Measurements from ENCODE around the gene OR6N1.

The OR6N1 gene

DNA sequence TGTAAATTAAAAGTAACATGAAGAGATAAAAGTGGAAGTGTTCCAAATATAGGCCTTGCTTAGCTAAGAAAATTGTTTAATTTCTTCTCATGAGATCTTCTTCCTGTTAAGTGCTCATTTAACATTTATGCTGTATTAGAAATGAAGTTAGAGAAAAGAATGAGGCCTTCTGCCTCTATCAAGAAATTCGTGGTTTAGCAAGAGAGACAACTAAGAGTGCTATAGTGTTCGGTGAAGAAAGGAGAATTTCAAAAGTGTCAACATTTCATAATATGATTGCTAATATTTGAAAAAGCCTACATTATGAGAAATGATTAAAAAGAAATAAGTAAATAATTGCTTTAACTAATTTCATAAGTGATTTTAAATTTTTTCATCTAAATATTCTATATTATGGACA is 40.3 kb upstream of the OR6N1 start:
- no peak for DNase-seq (ENCODE audit: low read depth, low spot score)
- H3K9ac ChIP-seq (ENCODE audit: insufficient read length), result no peak overlapping the region
- no peak overlapping the region for H3K27ac ChIP-seq
- H3K4me3 ChIP-seq, result no peak overlapping the region
- no peaks in the 10 kb centered on the region for H3K9me3 ChIP-seq (ENCODE audit: low read depth, low read length)
- H3K36me3 ChIP-seq (ENCODE audit: insufficient read depth, low read length), result no peaks in the 10 kb centered on the region
- no peak for TF ChIP-seq EZH2 (IDR thresholded peaks at IDR 0.05)
- no peak for TF ChIP-seq FOXP2 (optimal IDR thresholded peaks at IDR 0.05; ENCODE audit: control extremely low read depth, extremely low read length, insufficient read depth)
- TF ChIP-seq POLR2AphosphoS5 (IDR thresholded peaks at IDR 0.05; ENCODE audit: borderline replicate concordance, low read depth, low read length), result no peak

DNA sequence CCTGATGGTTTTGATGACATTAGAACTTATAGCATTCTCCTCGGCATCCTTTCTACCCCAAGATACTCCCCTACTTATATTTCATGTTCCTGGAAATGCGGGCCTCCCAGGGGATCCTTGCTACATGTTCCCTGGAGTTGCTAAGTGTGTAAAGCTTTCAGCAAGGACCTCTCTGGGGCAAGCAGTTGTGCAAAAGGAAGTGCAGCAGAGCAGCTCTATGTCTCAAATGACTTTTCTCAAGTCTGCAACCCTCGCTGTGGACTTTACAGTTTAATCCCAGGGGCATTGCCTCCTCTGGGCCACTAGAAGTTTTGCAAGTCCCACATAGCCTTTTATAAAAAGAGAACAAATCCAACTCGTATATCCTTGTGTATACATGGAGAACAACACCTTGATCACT is 38.3 kb upstream of the OR6N1 start:
- H3K9ac ChIP-seq (ENCODE audit: insufficient read length), result no peak overlapping the region
- no peak overlapping the region for H3K27ac ChIP-seq
- no peaks in the 10 kb centered on the region for H3K36me3 ChIP-seq (ENCODE audit: insufficient read depth, low read length)
- no peak overlapping the region for H3K4me3 ChIP-seq
- DNase-seq (ENCODE audit: low read depth, low spot score), result no peak
- TF ChIP-seq EZH2 (IDR thresholded peaks at IDR 0.05) (no peak), POLR2AphosphoS5 (IDR thresholded peaks at IDR 0.05; ENCODE audit: borderline replicate concordance, low read depth, low read length) (no peak)
- no peaks in the 10 kb centered on the region for H3K9me3 ChIP-seq (ENCODE audit: low read depth, low read length)

DNA sequence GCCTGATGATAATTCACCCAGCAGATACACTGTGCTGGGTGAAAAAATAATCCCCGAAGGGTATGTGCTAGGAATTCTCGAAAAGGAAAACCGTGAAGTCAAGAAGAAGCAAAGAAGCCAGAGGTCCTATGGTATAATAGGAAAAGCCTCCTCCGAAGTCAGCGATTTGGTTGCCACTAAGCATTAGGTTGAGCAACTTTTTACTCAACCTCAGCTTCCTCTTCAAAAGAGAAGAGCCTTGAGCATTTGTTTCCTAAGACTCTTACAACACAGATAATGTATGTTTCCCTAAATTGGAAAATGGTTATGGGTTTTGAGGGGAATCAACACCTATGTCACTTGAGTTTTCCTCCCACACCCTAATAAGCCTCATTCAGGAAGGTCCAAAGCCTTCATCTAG is 37.9 kb upstream of the OR6N1 start:
- DNase-seq (ENCODE audit: low read depth, low spot score), result no peak
- TF ChIP-seq POLR2AphosphoS5 (IDR thresholded peaks at IDR 0.05; ENCODE audit: borderline replicate concordance, low read depth, low read length), result no peak
- TF ChIP-seq FOXP2 (optimal IDR thresholded peaks at IDR 0.05; ENCODE audit: control extremely low read depth, extremely low read length, insufficient read depth), result no peak
- no peak for TF ChIP-seq EZH2 (IDR thresholded peaks at IDR 0.05)
- no peak overlapping the region for H3K9ac ChIP-seq (ENCODE audit: insufficient read length)
- no peaks in the 10 kb centered on the region for H3K9me3 ChIP-seq (ENCODE audit: low read depth, low read length)
- H3K36me3 ChIP-seq (ENCODE audit: insufficient read depth, low read length), result no peaks in the 10 kb centered on the region
- no peak overlapping the region for H3K4me3 ChIP-seq
- H3K27ac ChIP-seq, result no peak overlapping the region

DNA sequence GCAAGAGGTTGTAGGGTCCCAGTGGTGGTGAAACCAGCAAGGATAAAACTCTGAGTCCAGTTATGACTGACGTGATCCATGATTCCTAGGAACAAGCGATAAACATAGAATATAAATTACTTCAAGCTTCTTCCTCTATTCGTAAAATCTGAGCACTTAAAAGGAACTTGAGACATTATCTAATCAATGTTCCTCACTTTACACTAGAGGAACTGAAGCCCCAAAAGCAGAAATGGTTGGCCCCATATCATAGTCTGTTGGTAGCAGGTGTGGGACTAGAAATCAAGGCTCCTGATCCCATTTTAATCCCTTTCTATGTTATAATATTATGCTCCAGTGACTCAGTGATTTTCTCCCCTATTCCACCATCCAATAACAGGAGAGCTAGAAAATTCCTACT is 37.3 kb upstream of the OR6N1 start:
- no peak overlapping the region for H3K4me3 ChIP-seq
- H3K9me3 ChIP-seq (ENCODE audit: low read depth, low read length), result no peaks in the 10 kb centered on the region
- H3K9ac ChIP-seq (ENCODE audit: insufficient read length), result no peak overlapping the region
- DNase-seq (ENCODE audit: low read depth, low spot score), result no peak
- TF ChIP-seq EZH2 (IDR thresholded peaks at IDR 0.05) (no peak), POLR2AphosphoS5 (IDR thresholded peaks at IDR 0.05; ENCODE audit: borderline replicate concordance, low read depth, low read length) (no peak), FOXP2 (optimal IDR thresholded peaks at IDR 0.05; ENCODE audit: control extremely low read depth, extremely low read length, insufficient read depth) (no peak)
- no peaks in the 10 kb centered on the region for H3K36me3 ChIP-seq (ENCODE audit: insufficient read depth, low read length)
- H3K27ac ChIP-seq, result no peak overlapping the region

DNA sequence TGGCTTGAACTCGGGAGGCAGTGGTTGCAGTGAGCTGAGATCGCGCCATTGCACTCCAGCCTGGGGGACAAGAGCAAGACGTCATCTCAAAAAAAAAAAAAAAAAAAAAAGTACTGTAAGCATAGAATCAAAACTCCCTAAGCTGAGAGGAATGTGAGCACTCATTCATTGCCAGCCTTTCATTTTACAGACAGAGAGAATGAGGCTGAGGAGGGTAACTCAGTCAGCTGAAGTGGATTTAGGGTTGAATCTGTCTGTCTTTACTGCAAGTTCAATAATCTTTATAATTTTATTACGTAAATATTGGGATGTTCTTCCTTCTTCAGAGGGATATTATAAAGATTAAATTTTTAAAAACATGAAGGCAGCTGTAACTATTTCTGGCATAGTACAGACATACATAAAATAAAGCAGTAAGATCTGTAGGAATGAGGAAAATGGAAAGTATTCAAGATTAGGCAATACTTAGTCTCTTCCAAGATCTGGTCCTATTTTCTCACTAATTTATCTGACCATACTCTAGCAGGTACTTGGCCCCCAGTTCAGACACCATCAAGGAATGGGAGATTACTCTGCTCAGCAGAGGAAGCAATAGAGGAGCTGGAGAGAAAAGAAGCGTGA is 35.0 kb upstream of the OR6N1 start:
- TF ChIP-seq EZH2 (IDR thresholded peaks at IDR 0.05) (no peak), FOXP2 (optimal IDR thresholded peaks at IDR 0.05; ENCODE audit: control extremely low read depth, extremely low read length, insufficient read depth) (no peak), POLR2AphosphoS5 (IDR thresholded peaks at IDR 0.05; ENCODE audit: borderline replicate concordance, low read depth, low read length) (no peak)
- no peak for DNase-seq (ENCODE audit: low read depth, low spot score)
- H3K4me3 ChIP-seq, result no peak overlapping the region
- no peaks in the 10 kb centered on the region for H3K36me3 ChIP-seq (ENCODE audit: insufficient read depth, low read length)
- H3K9me3 ChIP-seq (ENCODE audit: low read depth, low read length), result no peaks in the 10 kb centered on the region
- no peak overlapping the region for H3K27ac ChIP-seq
- H3K9ac ChIP-seq (ENCODE audit: insufficient read length), result no peak overlapping the region

DNA sequence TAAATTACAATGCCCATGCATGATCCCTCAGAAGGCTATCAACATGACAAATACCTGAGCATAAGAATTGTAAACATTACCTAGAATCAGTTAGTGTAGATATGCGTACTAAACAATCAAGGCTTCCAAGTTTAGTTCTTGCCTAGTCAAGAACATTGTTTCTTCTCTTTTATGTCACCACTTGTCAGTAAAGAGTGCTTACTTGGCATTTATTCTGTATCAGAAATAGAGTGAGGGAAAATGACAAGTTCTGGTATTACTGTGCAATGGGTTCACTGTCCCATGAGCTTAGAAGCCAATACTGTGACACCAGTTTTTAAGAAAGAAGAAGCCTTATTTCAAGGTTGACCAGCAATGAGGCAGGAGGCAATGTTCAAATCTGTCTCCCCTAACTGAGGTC is 31.7 kb upstream of the OR6N1 start:
- DNase-seq (ENCODE audit: low read depth, low spot score), result no peak
- no peak overlapping the region for H3K27ac ChIP-seq
- no peak overlapping the region for H3K9ac ChIP-seq (ENCODE audit: insufficient read length)
- H3K36me3 ChIP-seq (ENCODE audit: insufficient read depth, low read length), result no peaks in the 10 kb centered on the region
- H3K4me3 ChIP-seq, result no peak overlapping the region
- H3K9me3 ChIP-seq (ENCODE audit: low read depth, low read length), result no peaks in the 10 kb centered on the region
- TF ChIP-seq POLR2AphosphoS5 (IDR thresholded peaks at IDR 0.05; ENCODE audit: borderline replicate concordance, low read depth, low read length) (no peak), FOXP2 (optimal IDR thresholded peaks at IDR 0.05; ENCODE audit: control extremely low read depth, extremely low read length, insufficient read depth) (no peak), EZH2 (IDR thresholded peaks at IDR 0.05) (no peak)

DNA sequence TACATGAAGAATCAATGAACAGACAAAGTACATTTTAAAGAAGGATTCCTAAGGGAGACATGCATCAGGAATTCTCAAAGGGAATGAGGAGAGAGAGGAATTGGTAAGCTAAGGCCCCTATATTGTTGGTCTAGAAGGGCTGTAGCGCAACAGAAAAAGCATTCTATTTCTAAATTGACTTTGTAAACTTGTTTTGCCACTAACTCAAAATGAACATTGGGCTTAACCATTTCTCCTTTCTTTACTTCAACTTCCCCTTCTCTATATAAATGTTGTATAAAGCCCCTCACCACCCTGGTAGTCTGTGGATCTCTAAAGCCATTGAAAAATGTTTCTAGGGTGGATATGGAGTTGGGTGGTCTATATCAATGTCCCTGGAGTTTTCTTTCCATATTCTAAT is 29.4 kb upstream of the OR6N1 start:
- DNase-seq (ENCODE audit: low read depth, low spot score), result no peak
- Histone ChIP-seq H3K27ac (no peak overlapping the region), H3K9me3 (ENCODE audit: low read depth, low read length) (no peaks in the 10 kb centered on the region), H3K36me3 (ENCODE audit: insufficient read depth, low read length) (no peaks in the 10 kb centered on the region), H3K4me3 (no peak overlapping the region), H3K9ac (ENCODE audit: insufficient read length) (no peak overlapping the region)
- TF ChIP-seq POLR2AphosphoS5 (IDR thresholded peaks at IDR 0.05; ENCODE audit: borderline replicate concordance, low read depth, low read length) (no peak), EZH2 (IDR thresholded peaks at IDR 0.05) (no peak), FOXP2 (optimal IDR thresholded peaks at IDR 0.05; ENCODE audit: control extremely low read depth, extremely low read length, insufficient read depth) (no peak)

DNA sequence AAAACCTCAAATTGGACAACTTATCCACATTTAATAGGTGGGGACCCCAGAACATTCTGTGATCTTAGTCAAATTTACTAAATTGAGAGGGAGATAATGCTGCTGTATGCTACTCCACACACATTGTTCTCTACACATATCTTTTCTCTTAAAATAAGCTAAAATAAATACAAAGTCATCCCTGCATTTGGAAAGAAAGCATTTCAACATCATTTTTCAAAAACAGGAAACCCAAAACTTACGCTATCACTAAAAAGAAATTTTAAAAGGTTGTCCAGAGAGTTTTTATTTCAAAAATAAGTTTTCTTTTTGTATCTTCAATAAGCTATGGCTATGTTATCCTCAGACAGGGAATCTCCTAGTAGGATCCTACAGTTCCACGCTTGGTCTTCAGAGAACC is 28.5 kb upstream of the OR6N1 start:
- H3K27ac ChIP-seq, result no peak overlapping the region
- no peaks in the 10 kb centered on the region for H3K9me3 ChIP-seq (ENCODE audit: low read depth, low read length)
- H3K9ac ChIP-seq (ENCODE audit: insufficient read length), result no peak overlapping the region
- DNase-seq (ENCODE audit: low read depth, low spot score), result no peak
- no peaks in the 10 kb centered on the region for H3K36me3 ChIP-seq (ENCODE audit: insufficient read depth, low read length)
- no peak overlapping the region for H3K4me3 ChIP-seq
- TF ChIP-seq EZH2 (IDR thresholded peaks at IDR 0.05) (no peak), POLR2AphosphoS5 (IDR thresholded peaks at IDR 0.05; ENCODE audit: borderline replicate concordance, low read depth, low read length) (no peak), FOXP2 (optimal IDR thresholded peaks at IDR 0.05; ENCODE audit: control extremely low read depth, extremely low read length, insufficient read depth) (no peak)

DNA sequence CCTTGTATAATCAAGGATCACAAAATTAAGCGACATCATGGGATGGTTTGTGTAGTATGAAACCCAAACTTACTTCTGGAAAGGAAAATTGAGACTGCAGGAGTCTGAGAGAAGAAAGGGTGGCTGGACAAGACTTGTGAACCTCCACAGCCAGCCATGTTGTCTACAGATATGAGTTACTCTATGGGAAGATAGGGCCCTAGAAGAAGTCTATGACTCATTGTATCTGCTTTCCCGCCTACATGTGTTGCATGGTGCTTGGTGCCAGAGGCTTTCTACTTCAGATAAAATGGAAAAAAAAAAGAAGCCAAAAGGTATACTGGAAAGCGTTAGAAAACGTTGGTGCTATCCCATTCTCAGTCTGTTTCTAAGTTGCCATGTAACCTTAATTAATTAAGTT is 27.7 kb upstream of the OR6N1 start:
- no peak overlapping the region for H3K27ac ChIP-seq
- TF ChIP-seq POLR2AphosphoS5 (IDR thresholded peaks at IDR 0.05; ENCODE audit: borderline replicate concordance, low read depth, low read length) (no peak), EZH2 (IDR thresholded peaks at IDR 0.05) (no peak), FOXP2 (optimal IDR thresholded peaks at IDR 0.05; ENCODE audit: control extremely low read depth, extremely low read length, insufficient read depth) (no peak)
- no peaks in the 10 kb centered on the region for H3K36me3 ChIP-seq (ENCODE audit: insufficient read depth, low read length)
- H3K9ac ChIP-seq (ENCODE audit: insufficient read length), result no peak overlapping the region
- no peak overlapping the region for H3K4me3 ChIP-seq
- DNase-seq (ENCODE audit: low read depth, low spot score), result no peak
- H3K9me3 ChIP-seq (ENCODE audit: low read depth, low read length), result no peaks in the 10 kb centered on the region

All from SK-N-MC (cell line).